Tibial nerve (tissue), 4 donors: ENCODE measurements around the gene DBH. TPM values are rescaled to one million over a fixed set of nuclear protein-coding genes. Genes with fewer than 3 reads are reported as not detected.

Experiments
- DNase-seq, 2 donors: peaks; one replicate each; pipeline ENCODE4 v3.0.0-alpha.2; 2019; ENCODE audit warnings: low spot score in 2 of 2
- H3K27ac ChIP-seq, 4 donors: fragments of 200-600 bp; sonication (generic) in 3 of 4; one replicate each; pipeline ENCODE4 v1.5.1; 2017 to 2019; ENCODE audit warnings: mild to moderate bottlenecking in 1 of 4
- H3K27me3 ChIP-seq, 2 donors: fragments of 200-600 bp; sonication (generic) in 1 of 2; one replicate each; pipeline versions ENCODE4 v1.5.1 to v1.6.0; 2017 to 2019
- H3K36me3 ChIP-seq, 3 donors: fragments of 200-600 bp; sonication (generic); one replicate each; pipeline ENCODE4 v1.5.1; 2018 to 2019
- H3K4me1 ChIP-seq, 4 donors: fragments of 200-600 bp; sonication (generic) in 3 of 4; one replicate each; pipeline ENCODE4 v1.5.1; 2017 to 2019
- H3K4me3 ChIP-seq, 4 donors: fragments of 200-600 bp; sonication (generic) in 3 of 4; one replicate each; pipeline ENCODE4 v1.5.1; 2017 to 2019; ENCODE audit warnings: mild to moderate bottlenecking in 1 of 4, moderate library complexity in 1 of 4
- H3K9me3 ChIP-seq, 4 donors: fragments of 200-600 bp; sonication (generic) in 3 of 4; one replicate each; pipeline ENCODE4 v1.5.1; 2017 to 2019
- EP300 ChIP-seq, 2 donors: sonication (generic); formaldehyde crosslinking; IDR thresholded peaks; one replicate each; pipeline ENCODE4 v1.6.1; 2017; ENCODE audit warnings: antibody characterized with exemption in 2 of 2, mild to moderate bottlenecking in 1 of 2
- POLR2A ChIP-seq, 2 donors: fragments of 450-650 bp; IDR thresholded peaks; one replicate each; pipeline ENCODE4 v1.6.1; 2017; ENCODE audit warnings: antibody characterized with exemption in 2 of 2, mild to moderate bottlenecking in 2 of 2, moderate library complexity in 2 of 2
- WGBS, 2 donors: methylation state at CpG; one replicate each; pipeline ENCODE4 v1.1.5; 2018; 5-methylcytosine and 5-hydroxymethylcytosine counted together
- total RNA-seq, 4 donors: library from RNA; depleted of rRNA; stranded (reverse); fragments of >200 nt; gene quantifications; one replicate each; pipeline ENCODE4 v1.1.0, GENCODE V29; 2016
- TF ChIP-seq, protein P1 (sequence below), 5 experiments: fragments of 200-600 bp in 3 of 5; fragments of 450-650 bp in 2 of 5; sonication (generic) in 3 of 5; IDR thresholded peaks; one replicate each; pipeline ENCODE4 v1.5.1; 2016 to 2019; ENCODE audit warnings: antibody characterized with exemption in 5 of 5, mild to moderate bottlenecking in 3 of 5, moderate library complexity in 2 of 5

Gene DBH
- total RNA-seq, 4 donors from 2014 or later = under 0.01 to 1.2 (median 0.22) TPM; not detected in 1

- Histone ChIP-seq H3K9me3 (no peaks in the 10 kb centered on the region), H3K27me3 (peaks cover 0 to under 1% of the 10 kb centered on the region in 2 donors), H3K4me1 (peaks cover 0 to 22% (median 0%) of the 10 kb centered on the region in 4 donors), H3K27ac (no peak overlapping the region), H3K36me3 (no peaks in the 10 kb centered on the region), H3K4me3 (no peak overlapping the region)
- TF ChIP-seq EP300 (IDR thresholded peaks at IDR 0.05) (no peak), POLR2A (IDR thresholded peaks at IDR 0.05) (no peak)
- TF ChIP-seq, protein P1, sequence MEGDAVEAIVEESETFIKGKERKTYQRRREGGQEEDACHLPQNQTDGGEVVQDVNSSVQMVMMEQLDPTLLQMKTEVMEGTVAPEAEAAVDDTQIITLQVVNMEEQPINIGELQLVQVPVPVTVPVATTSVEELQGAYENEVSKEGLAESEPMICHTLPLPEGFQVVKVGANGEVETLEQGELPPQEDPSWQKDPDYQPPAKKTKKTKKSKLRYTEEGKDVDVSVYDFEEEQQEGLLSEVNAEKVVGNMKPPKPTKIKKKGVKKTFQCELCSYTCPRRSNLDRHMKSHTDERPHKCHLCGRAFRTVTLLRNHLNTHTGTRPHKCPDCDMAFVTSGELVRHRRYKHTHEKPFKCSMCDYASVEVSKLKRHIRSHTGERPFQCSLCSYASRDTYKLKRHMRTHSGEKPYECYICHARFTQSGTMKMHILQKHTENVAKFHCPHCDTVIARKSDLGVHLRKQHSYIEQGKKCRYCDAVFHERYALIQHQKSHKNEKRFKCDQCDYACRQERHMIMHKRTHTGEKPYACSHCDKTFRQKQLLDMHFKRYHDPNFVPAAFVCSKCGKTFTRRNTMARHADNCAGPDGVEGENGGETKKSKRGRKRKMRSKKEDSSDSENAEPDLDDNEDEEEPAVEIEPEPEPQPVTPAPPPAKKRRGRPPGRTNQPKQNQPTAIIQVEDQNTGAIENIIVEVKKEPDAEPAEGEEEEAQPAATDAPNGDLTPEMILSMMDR (IDR thresholded peaks at IDR 0.05) = no peak
- WGBS, 2 donors = 81 to 82% methylated on average over 23 of the region's 27 CpGs
- DNase-seq = no peak
Measured at GRCh38 chr9:133664173-133665050, 28.2 kb downstream of the DBH start.

DNA sequence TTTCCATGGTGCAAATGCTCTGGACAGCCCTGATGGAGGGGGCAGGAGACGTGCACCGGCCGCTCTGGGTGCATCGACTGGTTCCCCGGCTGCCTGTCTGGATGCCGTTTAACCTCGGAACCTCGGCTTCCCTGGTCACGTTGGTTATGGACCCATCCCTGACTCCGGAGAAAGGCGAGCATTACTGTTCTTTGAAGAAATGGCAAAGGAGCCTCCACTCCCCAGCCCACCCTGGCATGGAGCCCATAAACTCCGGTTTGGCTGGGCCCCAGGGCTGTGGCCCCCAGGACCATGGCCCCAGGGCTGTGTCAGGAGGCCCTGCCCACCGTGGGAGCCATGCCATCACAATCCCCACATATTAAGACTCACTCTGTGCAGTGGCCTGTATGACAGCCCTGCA, 28.9 kb downstream of the DBH start:
- Histone ChIP-seq H3K4me1 (peaks cover 0 to 17% (median 0%) of the 10 kb centered on the region in 4 donors), H3K36me3 (no peaks in the 10 kb centered on the region), H3K27me3 (no peaks in the 10 kb centered on the region), H3K27ac (no peak overlapping the region), H3K4me3 (no peak overlapping the region), H3K9me3 (no peaks in the 10 kb centered on the region)
- WGBS, 2 donors = 86 to 93% methylated on average over 12 to 13 of the region's 13 CpGs
- TF ChIP-seq POLR2A (IDR thresholded peaks at IDR 0.05) = no peak
- TF ChIP-seq EP300 (IDR thresholded peaks at IDR 0.05) = no peak
- TF ChIP-seq, protein P1 (IDR thresholded peaks at IDR 0.05) = no peak
- DNase-seq = no peak

DNA sequence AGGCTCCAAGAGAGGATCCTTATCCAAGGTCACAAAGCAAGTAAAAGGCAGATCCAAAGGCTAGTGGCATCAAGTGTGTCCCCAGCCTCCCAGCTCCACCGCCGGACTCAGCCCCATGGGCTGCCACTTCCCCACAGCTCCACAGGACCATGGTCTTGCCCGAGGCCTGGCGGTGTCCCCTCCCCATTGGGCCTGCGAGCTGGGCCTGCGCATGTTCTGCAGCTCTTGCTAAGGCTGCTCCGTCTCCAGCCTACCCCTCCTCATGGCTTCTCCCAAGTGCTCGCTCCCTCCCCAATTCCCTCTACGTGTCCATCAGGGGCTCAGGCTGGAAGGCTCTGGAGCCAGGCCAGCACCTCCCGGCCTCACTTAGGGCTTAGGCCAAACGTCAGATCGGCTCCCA, 29.4 kb downstream of the DBH start:
- WGBS, 2 donors = 81 to 93% methylated on average over 9 to 11 of the region's 12 CpGs
- DNase-seq = no peak
- TF ChIP-seq POLR2A (IDR thresholded peaks at IDR 0.05) (no peak), EP300 (IDR thresholded peaks at IDR 0.05) (no peak)
- TF ChIP-seq, protein P1 (IDR thresholded peaks at IDR 0.05) = no peak
- no peak overlapping the region for H3K4me3 ChIP-seq
- H3K36me3 ChIP-seq = no peaks in the 10 kb centered on the region
- peaks cover 0 to 16% (median 0%) of the 10 kb centered on the region in 4 donors for H3K4me1 ChIP-seq
- peak overlapping the region in 2 of 4 donors; percentile 36 for H3K27ac ChIP-seq
- H3K27me3 ChIP-seq = no peaks in the 10 kb centered on the region
- H3K9me3 ChIP-seq = no peaks in the 10 kb centered on the region

GRCh38 chr9:133666387-133666786, 30.2 kb downstream of the DBH start:
- Histone ChIP-seq H3K27ac (peak overlapping the region in 1 of 4 donors; percentile 36), H3K9me3 (no peaks in the 10 kb centered on the region), H3K36me3 (no peaks in the 10 kb centered on the region), H3K27me3 (no peaks in the 10 kb centered on the region), H3K4me3 (no peak overlapping the region), H3K4me1 (peaks cover 0 to 16% (median 0%) of the 10 kb centered on the region in 4 donors)
- 76 to 82% methylated on average over 9 of the region's 9 CpGs for WGBS, 2 donors
- no peak for DNase-seq
- TF ChIP-seq, protein P1 (IDR thresholded peaks at IDR 0.05) = no peak
- no peak for TF ChIP-seq POLR2A (IDR thresholded peaks at IDR 0.05)
- no peak for TF ChIP-seq EP300 (IDR thresholded peaks at IDR 0.05)

GRCh38 chr9:133666845-133667244, 30.7 kb downstream of the DBH start:
- Histone ChIP-seq H3K27ac (peak overlapping the region in 1 of 4 donors; percentile 36), H3K4me3 (no peak overlapping the region), H3K36me3 (no peaks in the 10 kb centered on the region), H3K4me1 (peaks cover 0 to 13% (median 0%) of the 10 kb centered on the region in 4 donors), H3K9me3 (no peaks in the 10 kb centered on the region), H3K27me3 (no peaks in the 10 kb centered on the region)
- TF ChIP-seq, protein P1 (IDR thresholded peaks at IDR 0.05) = no peak
- TF ChIP-seq EP300 (IDR thresholded peaks at IDR 0.05) = no peak
- no peak for TF ChIP-seq POLR2A (IDR thresholded peaks at IDR 0.05)
- DNase-seq = no peak
- WGBS, 2 donors = 71 to 79% methylated on average over 11 of the region's 11 CpGs
